Liver (tissue), 9 donors: ENCODE measurements around the gene MARCHF2. TPM values are rescaled to one million over a fixed set of nuclear protein-coding genes. Genes with fewer than 3 reads are reported as not detected.

Experiments
- DNase-seq: peaks from one replicate; pipeline ENCODE4 v3.0.0-alpha.2; 2017; ENCODE audit warnings: low spot score
- H3K27ac ChIP-seq, 2 donors: one replicate each; pipeline ENCODE4 v1.7.0; 2013; ENCODE audit warnings: inconsistent platforms in 2 of 2, low read length in 2 of 2, control low read depth in 1 of 2, low read depth in 1 of 2, mild to moderate bottlenecking in 1 of 2
- H3K27me3 ChIP-seq, 4 donors: one replicate each; pipeline versions ENCODE4 v1.6.1 to v1.7.0; 2013; ENCODE audit warnings: low read length in 3 of 4, inconsistent platforms in 1 of 4, mild to moderate bottlenecking in 1 of 4, moderate library complexity in 1 of 4; ENCODE audit not compliant: control insufficient read depth in 4 of 4, insufficient read depth in 4 of 4
- H3K36me3 ChIP-seq, 4 donors: one replicate each; pipeline versions ENCODE4 v1.6.1 to v1.7.0; 2013; ENCODE audit warnings: low read length in 3 of 4, mild to moderate bottlenecking in 3 of 4, low read depth in 1 of 4, moderate library complexity in 1 of 4; ENCODE audit not compliant: control insufficient read depth in 4 of 4, insufficient read depth in 3 of 4
- H3K4me1 ChIP-seq, 4 donors: one replicate each; pipeline versions ENCODE4 v1.6.1 to v1.7.0; 2013; ENCODE audit warnings: low read length in 3 of 4, mild to moderate bottlenecking in 3 of 4, moderate library complexity in 1 of 4; ENCODE audit not compliant: control insufficient read depth in 4 of 4, insufficient read depth in 4 of 4
- H3K4me3 ChIP-seq, 3 donors: one replicate each; pipeline versions ENCODE4 v1.6.1 to v1.7.0; 2013; ENCODE audit warnings: low read length in 3 of 3, control low read depth in 1 of 3, low read depth in 1 of 3, mild to moderate bottlenecking in 1 of 3
- H3K9ac ChIP-seq, 2 donors: one replicate each; pipeline ENCODE4 v1.7.0; 2013; ENCODE audit warnings: low read length in 2 of 2, mild to moderate bottlenecking in 2 of 2, moderate library complexity in 2 of 2, control low read depth in 1 of 2, low read depth in 1 of 2
- H3K9me3 ChIP-seq, 4 donors: one replicate each; pipeline versions ENCODE4 v1.6.1 to v1.7.0; 2013; ENCODE audit warnings: low read length in 3 of 4; ENCODE audit not compliant: control insufficient read depth in 4 of 4
- EGR1 ChIP-seq, 2 donors: IDR thresholded peaks; 2 replicates each; pipeline ENCODE4 v1.6.1; 2016 to 2018; ENCODE audit warnings: antibody characterized with exemption in 2 of 2, low read depth in 2 of 2
- FOXA1 ChIP-seq: IDR thresholded peaks from 2 replicates; pipeline ENCODE4 v1.6.1; 2016; ENCODE audit warnings: antibody characterized with exemption
- FOXA2 ChIP-seq: IDR thresholded peaks from 2 replicates; pipeline ENCODE4 v1.6.1; 2016; ENCODE audit warnings: antibody characterized with exemption
- GABPA ChIP-seq, 2 donors: IDR thresholded peaks in 1 of 2; conservative IDR thresholded peaks in 1 of 2; 2 replicates each; pipeline ENCODE4 v1.6.1; 2016; ENCODE audit warnings: antibody characterized with exemption in 2 of 2, mild to moderate bottlenecking in 1 of 2, moderate library complexity in 1 of 2
- HNF4A ChIP-seq, 2 donors: conservative IDR thresholded peaks; 2 replicates each; pipeline ENCODE4 v1.6.1; 2016; ENCODE audit warnings: antibody characterized with exemption in 2 of 2, mild to moderate bottlenecking in 2 of 2
- JUND ChIP-seq, 2 donors: IDR thresholded peaks; 2 replicates each; pipeline ENCODE4 v1.6.1; 2016; ENCODE audit warnings: antibody characterized with exemption in 2 of 2
- NR2F2 ChIP-seq: IDR thresholded peaks from 2 replicates; pipeline ENCODE4 v1.6.1; 2016; ENCODE audit warnings: antibody characterized with exemption
- RXRA ChIP-seq, 2 donors: IDR thresholded peaks; 2 replicates each; pipeline ENCODE4 v1.6.1; 2017 to 2018; ENCODE audit warnings: antibody characterized with exemption in 2 of 2, mild to moderate bottlenecking in 1 of 2
- YY1 ChIP-seq: IDR thresholded peaks from 2 replicates; pipeline ENCODE4 v1.6.1; 2016; ENCODE audit warnings: antibody characterized with exemption, mild to moderate bottlenecking
- WGBS: extraction: QIAGEN DNeasy Blood & Tissue Kit; methylation state at CpG from one replicate; pipeline ENCODE4 v1.1.7; 2013; 5-methylcytosine and 5-hydroxymethylcytosine counted together
- polyA plus RNA-seq, 2 donors: library from polyadenylated mRNA; stranded (reverse) in 1 of 2; unstranded in 1 of 2; fragments of 200-250 nt in 1 of 2; fragments of >200 nt in 1 of 2; fragmentation: Nextera tagmentation in 1 of 2; extraction: Ambion mirVana in 1 of 2; gene quantifications; one replicate each; pipeline versions ENCODE4 v1.2.1 to v1.2.3, GENCODE V29; 2013 to 2015
- total RNA-seq, 2 donors: library from RNA; depleted of rRNA; stranded (reverse); fragments of >200 nt; gene quantifications; one replicate each; pipeline ENCODE4 v1.2.3, GENCODE V29; 2014
- TF ChIP-seq, protein P1 (sequence below): IDR thresholded peaks from 2 replicates; pipeline ENCODE4 v1.6.1; 2016; ENCODE audit warnings: antibody characterized with exemption, mild to moderate bottlenecking
- TF ChIP-seq, protein P2 (sequence below): fragments of 150-350 bp; IDR thresholded peaks from 2 replicates; pipeline ENCODE4 v1.5.1; 2017; ENCODE audit warnings: improper control_type of control experiment, low read depth, low read length; ENCODE audit not compliant: missing input control
- TF ChIP-seq, protein P3 (sequence below): IDR thresholded peaks from 2 replicates; pipeline ENCODE4 v1.6.1; 2016; ENCODE audit warnings: antibody characterized with exemption
- TF ChIP-seq, protein P4 (sequence below): IDR thresholded peaks from 2 replicates; pipeline ENCODE4 v1.6.1; 2016; ENCODE audit warnings: antibody characterized with exemption
- TF ChIP-seq, protein P5 (sequence below): IDR thresholded peaks from 2 replicates; pipeline ENCODE4 v1.6.1; 2016; ENCODE audit warnings: antibody characterized with exemption
- donor health status: healthy.
- donor health status: healthy.
- donor health status: healthy.
- donor health status: healthy.
- donor health status: healthy.

MARCHF2 gene
- total and polyA plus RNA-seq, 4 donors, result 21.6 to 89.5 (median 58.8) TPM

DNA sequence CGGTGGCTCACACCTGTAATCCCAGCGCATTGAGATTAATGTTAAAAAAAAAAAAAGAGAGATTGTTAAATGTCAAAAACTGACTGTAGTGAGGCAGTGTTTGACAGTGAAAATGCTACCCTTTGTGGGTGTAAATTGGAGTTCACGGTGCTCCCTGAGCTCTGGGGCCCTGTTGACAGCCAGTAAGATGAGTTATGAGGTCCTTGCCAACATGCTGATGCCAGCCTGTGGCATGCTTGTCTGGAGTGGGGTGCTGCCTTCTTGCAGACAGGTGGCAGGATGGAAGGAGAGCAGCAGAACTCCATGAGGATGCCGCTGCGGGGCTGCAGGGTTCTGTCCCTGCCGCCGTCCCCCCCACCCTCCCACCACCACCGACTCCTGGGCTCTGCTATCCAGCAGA lies 63.4 kb downstream of the MARCHF2 start:
- Histone ChIP-seq H3K27me3 (no peaks in the 10 kb centered on the region), H3K9me3 (no peaks in the 10 kb centered on the region), H3K36me3 (peaks cover 11 to 80% (median 56%) of the 10 kb centered on the region in 4 donors), H3K27ac (no peak overlapping the region), H3K4me3 (no peak overlapping the region), H3K4me1 (no peaks in the 10 kb centered on the region), H3K9ac (no peak overlapping the region)
- 90% methylated on average over 8 of the region's 8 CpGs for WGBS
- DNase-seq, result no peak
- TF ChIP-seq HNF4A (conservative IDR thresholded peaks at IDR 0.05) (no peak), FOXA1 (no peak)

DNA sequence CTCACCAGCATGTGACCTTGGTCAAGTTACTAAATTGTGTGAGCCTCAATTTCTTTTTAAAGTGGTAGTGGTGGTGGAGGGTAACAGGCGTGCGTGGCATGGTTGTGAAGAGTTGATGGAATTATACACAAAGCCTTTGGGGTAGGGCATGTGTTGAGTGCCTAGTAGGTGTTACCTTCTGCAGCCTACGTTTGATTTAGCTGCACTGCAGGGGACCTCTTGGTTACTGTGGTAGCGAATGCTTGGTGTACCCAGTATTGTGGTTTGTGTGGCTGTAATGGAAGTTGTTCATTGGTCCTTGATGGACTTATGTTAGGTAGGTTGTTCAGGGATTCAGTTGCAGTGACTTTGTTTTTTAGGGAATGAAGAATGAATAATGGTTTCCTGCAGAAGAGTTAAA lies 64.8 kb downstream of the MARCHF2 start:
- DNase-seq, result no peak
- Histone ChIP-seq H3K36me3 (peaks cover 11 to 78% (median 52%) of the 10 kb centered on the region in 4 donors), H3K4me3 (no peak overlapping the region), H3K4me1 (no peaks in the 10 kb centered on the region), H3K9ac (no peak overlapping the region), H3K27me3 (no peaks in the 10 kb centered on the region), H3K9me3 (no peaks in the 10 kb centered on the region), H3K27ac (no peak overlapping the region)
- WGBS, result 81% methylated on average over 4 of the region's 4 CpGs
- TF ChIP-seq HNF4A (conservative IDR thresholded peaks at IDR 0.05), result no peak
- TF ChIP-seq YY1, result no peak
- TF ChIP-seq RXRA (IDR thresholded peaks at IDR 0.05), result no peak
- TF ChIP-seq, protein P1, sequence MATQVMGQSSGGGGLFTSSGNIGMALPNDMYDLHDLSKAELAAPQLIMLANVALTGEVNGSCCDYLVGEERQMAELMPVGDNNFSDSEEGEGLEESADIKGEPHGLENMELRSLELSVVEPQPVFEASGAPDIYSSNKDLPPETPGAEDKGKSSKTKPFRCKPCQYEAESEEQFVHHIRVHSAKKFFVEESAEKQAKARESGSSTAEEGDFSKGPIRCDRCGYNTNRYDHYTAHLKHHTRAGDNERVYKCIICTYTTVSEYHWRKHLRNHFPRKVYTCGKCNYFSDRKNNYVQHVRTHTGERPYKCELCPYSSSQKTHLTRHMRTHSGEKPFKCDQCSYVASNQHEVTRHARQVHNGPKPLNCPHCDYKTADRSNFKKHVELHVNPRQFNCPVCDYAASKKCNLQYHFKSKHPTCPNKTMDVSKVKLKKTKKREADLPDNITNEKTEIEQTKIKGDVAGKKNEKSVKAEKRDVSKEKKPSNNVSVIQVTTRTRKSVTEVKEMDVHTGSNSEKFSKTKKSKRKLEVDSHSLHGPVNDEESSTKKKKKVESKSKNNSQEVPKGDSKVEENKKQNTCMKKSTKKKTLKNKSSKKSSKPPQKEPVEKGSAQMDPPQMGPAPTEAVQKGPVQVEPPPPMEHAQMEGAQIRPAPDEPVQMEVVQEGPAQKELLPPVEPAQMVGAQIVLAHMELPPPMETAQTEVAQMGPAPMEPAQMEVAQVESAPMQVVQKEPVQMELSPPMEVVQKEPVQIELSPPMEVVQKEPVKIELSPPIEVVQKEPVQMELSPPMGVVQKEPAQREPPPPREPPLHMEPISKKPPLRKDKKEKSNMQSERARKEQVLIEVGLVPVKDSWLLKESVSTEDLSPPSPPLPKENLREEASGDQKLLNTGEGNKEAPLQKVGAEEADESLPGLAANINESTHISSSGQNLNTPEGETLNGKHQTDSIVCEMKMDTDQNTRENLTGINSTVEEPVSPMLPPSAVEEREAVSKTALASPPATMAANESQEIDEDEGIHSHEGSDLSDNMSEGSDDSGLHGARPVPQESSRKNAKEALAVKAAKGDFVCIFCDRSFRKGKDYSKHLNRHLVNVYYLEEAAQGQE, result no peak
- TF ChIP-seq, protein P2, sequence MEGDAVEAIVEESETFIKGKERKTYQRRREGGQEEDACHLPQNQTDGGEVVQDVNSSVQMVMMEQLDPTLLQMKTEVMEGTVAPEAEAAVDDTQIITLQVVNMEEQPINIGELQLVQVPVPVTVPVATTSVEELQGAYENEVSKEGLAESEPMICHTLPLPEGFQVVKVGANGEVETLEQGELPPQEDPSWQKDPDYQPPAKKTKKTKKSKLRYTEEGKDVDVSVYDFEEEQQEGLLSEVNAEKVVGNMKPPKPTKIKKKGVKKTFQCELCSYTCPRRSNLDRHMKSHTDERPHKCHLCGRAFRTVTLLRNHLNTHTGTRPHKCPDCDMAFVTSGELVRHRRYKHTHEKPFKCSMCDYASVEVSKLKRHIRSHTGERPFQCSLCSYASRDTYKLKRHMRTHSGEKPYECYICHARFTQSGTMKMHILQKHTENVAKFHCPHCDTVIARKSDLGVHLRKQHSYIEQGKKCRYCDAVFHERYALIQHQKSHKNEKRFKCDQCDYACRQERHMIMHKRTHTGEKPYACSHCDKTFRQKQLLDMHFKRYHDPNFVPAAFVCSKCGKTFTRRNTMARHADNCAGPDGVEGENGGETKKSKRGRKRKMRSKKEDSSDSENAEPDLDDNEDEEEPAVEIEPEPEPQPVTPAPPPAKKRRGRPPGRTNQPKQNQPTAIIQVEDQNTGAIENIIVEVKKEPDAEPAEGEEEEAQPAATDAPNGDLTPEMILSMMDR, result no peak
- TF ChIP-seq, protein P3, sequence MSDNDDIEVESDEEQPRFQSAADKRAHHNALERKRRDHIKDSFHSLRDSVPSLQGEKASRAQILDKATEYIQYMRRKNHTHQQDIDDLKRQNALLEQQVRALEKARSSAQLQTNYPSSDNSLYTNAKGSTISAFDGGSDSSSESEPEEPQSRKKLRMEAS, result no peak
- TF ChIP-seq, protein P4, sequence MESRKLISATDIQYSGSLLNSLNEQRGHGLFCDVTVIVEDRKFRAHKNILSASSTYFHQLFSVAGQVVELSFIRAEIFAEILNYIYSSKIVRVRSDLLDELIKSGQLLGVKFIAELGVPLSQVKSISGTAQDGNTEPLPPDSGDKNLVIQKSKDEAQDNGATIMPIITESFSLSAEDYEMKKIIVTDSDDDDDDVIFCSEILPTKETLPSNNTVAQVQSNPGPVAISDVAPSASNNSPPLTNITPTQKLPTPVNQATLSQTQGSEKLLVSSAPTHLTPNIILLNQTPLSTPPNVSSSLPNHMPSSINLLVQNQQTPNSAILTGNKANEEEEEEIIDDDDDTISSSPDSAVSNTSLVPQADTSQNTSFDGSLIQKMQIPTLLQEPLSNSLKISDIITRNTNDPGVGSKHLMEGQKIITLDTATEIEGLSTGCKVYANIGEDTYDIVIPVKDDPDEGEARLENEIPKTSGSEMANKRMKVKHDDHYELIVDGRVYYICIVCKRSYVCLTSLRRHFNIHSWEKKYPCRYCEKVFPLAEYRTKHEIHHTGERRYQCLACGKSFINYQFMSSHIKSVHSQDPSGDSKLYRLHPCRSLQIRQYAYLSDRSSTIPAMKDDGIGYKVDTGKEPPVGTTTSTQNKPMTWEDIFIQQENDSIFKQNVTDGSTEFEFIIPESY, result no peak
- no peak for TF ChIP-seq FOXA1
- no peak for TF ChIP-seq NR2F2
- TF ChIP-seq EGR1 (IDR thresholded peaks at IDR 0.05; ENCODE audit: low read depth in 2 of 2), result no peak
- no peak for TF ChIP-seq GABPA (IDR thresholded peaks at IDR 0.05 in 1 of 2, conservative IDR thresholded peaks at IDR 0.05 in 1 of 2)
- TF ChIP-seq, protein P5, sequence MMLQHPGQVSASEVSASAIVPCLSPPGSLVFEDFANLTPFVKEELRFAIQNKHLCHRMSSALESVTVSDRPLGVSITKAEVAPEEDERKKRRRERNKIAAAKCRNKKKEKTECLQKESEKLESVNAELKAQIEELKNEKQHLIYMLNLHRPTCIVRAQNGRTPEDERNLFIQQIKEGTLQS, result no peak
- no peak for TF ChIP-seq FOXA2
- TF ChIP-seq JUND (IDR thresholded peaks at IDR 0.05), result no peak
